ENCODE measurements around the gene RNF208.
"Not testable (repeated sequence)": the region's sequence is repeated elsewhere in the genome, so short reads cannot be mapped to it uniquely, and the experiment has no call there.

Gene RNF208, protein sequence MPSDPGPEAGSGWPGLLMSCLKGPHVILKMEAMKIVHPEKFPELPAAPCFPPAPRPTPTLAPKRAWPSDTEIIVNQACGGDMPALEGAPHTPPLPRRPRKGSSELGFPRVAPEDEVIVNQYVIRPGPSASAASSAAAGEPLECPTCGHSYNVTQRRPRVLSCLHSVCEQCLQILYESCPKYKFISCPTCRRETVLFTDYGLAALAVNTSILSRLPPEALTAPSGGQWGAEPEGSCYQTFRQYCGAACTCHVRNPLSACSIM

GRCh38 chr9:137222190-137223077 lies at the start of gene RNF208:
RNF208 (minus strand) TSS chr9:137222240; CDS start chr9:137221212, 1,028 bp downstream.
- DNase-seq (ENCODE audit: low read depth, low spot score), result no peak

DNA sequence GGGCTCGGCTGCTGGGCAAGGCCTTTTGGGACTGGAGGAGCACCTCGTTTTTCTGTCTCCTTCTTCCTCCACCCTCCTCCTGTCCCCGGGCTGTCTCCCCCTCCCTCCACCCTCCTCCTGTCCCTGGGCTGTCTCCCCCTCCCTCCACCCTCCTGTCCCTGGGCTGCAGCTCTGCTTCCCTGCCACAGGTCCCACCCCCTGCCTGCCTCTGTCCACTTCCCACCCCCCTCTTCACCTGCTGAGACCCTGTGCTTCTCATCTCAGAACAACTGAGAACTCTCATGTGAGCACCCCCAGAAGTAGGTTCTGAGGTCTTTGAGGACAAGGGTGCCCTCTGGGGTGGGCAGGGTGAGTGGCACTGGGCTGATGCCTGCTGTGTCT lies 49.6 kb upstream of the RNF208 start:
- no peak for DNase-seq (ENCODE audit: low read depth, low spot score)

DNA sequence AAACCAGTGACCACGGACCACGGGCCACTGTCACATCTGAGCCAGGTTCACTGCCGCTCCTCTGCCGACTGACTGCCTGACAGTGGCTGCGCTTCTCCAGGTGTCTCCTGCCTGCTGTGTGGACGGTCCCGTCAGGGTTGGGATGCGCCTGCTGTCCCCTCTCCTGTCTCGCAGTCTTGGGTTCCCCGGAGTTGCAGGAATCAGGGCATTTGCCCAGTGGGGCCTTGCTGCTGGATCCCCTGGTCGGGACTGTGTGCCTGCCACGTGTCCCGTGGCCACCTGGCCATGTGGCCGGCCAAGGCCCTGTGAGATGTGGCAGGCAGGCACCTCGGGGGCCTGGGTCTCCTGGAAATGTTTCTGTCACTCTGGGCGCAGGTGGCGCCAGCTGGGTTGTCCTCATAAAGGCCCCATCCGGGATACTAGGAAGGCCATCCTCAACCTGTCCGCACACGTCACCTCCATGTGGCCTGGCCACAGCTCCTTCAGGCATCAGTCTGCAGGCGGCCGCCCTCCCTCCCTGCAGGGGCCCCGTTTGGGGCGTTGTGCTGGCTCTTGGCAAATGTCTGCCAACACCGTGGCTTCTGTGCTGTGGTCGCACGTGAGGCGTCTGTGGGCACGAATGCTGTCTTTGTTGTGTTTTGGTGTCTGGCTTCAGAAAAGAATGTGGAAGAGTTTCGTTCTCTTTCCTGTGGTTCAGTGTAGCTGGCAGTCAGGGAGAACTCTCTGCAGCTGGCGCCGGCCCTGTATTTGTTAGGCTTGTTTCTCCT lies 49.1 kb upstream of the RNF208 start:
- DNase-seq (ENCODE audit: low read depth, low spot score), result no peak

GRCh38 chr9:137269231-137269772 lies 47.3 kb upstream of the RNF208 start:
- DNase-seq (ENCODE audit: low read depth, low spot score), result no peak

DNA sequence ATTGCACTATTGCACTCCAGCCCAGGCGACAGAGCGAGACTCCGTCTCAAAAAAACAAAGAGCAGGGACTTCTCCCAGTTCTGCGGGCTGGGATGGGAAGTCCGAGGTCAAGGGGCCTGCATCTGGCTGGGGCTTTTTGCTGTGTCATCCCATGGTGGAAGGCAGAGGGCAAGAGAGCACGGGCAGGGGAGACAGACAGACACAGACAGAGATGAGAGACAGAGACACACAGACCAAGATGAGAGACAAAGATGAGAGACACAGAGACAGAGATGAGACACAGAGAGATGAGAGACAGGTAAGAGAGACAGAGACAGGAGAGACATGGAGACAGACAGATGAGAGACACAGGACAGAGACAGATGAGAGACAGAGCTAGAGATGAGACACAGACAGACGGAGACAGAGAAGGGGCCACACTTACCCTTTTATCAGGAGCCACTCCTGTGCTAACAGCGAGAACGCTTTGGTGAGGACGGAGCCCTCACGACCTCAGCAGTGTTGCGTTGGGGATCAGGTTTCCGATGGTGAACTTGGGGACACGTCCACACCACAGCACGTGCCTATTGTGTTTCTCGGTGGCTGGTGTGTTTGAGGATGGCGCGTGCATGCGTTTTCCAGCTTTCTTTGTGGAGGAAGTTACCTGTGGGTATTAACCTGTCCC lies 46.6 kb upstream of the RNF208 start:
- no peak for DNase-seq (ENCODE audit: low read depth, low spot score)

DNA sequence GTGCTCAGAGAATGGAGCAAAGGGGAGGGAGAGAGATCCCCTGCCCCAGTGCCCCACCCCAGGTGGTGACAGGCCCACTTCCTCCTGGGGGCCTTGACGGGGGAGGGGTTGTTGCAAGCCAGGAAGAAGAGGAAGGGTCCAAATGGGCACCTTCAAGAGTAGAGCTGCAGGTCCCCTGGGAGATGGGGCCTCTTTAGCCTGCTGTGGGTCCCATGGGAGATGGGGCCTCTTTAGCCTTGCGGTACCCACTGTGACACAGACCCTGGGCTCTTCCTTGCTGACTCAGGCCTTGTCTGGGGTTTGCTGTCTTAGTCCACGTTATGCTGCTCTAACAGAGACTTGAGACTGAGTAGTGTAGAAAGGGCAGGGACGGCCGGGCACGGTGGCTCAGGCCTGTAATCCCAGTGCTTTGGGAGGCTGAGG lies 45.9 kb upstream of the RNF208 start:
- DNase-seq (ENCODE audit: low read depth, low spot score), result no peak

DNA sequence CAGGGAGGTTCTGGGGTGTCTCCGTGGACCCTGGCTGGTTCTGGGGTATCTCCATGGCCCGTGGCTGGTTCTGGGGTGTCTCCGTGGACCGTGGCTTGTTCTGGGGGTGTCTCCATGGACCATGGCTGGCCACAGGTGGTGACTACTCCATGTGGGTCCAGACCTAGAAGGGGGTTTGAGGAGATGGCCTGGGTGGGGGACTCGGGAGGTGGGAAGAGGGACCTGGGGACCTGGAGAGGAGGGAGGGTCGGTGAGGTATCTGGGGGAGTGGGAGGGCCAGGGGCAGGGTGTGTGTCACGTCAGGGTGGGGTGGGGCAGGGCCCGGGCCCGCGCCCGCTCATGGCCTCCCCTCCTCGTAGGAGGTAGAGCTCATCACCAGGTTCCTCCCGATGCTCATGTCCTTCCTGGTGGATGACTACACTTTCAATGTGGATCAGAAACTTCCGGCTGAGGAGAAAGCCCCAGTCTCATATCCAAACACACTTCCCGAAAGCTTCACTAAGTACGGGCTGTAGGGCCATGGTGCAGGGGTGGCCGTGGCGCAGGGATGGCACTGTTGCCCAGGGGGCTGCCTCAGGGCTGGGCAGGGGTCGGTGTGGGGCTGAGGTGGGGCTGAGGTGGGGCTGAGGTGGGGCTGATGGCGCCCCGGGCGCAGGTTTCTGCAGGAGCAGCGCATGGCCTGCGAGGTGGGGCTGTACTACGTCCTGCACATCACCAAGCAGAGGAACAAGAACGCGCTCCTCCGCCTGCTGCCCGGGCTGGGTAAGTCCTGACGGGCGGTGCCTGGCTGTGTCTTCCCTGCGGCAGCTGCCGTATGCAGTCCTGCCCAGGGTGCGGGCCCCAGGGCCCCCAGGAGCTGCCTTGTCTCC lies 44.8 kb upstream of the RNF208 start:
- DNase-seq (ENCODE audit: low read depth, low spot score), result no peak

GRCh38 chr9:137266162-137266527 lies 44.1 kb upstream of the RNF208 start:
- no peak for DNase-seq (ENCODE audit: low read depth, low spot score)

DNA sequence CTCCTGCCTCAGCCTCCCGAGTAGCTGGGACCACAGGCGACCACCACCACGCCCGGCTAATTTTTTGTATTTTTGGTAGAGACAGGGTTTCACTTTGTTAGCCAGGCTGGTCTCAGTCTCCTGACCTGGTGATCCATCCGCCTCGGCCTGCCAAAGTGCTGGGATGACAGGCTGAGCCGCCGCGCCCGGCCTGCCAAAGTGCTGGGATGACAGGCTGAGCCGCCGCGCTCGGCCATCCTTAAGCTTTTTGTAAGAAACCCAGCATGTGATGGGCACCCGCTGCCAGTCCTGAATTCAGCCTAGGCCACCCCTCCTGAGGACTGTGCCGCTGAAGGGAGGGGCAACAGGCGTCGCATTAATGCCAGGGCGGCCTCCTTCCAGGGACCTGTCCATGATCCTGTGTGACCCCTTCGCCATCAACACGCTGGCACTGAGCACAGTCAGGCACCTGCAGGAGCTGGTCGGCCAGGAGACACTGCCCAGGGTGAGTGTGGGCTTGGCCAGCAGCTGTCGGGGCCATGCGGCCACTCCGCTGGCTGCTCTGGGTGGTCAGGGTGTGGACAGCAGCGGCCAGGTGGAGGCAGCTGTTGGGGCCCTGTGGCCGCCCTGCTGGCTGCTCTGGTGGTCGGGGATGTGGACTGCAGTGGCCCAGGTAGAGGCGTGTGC lies 43.6 kb upstream of the RNF208 start:
- DNase-seq (ENCODE audit: low read depth, low spot score), result no peak

DNA sequence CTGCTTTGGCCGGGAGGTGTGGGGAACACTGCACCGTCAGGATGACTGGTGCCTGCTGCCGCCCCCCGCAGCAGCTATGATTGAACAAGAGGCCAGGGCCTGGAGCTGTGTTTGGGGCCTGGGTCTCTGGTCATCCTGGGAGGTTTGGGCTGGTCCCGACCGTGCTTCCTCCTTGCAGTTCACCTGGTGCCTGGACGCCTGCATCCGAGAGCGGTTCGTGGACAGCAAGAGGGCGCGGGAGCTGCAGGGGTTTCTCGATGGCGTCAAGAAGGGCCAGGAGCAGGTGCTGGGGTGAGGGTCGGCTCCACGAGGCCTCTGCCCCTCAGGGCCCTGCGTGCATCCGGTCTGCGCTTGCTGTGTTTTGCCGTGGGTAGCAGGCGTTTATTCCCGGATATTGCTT lies 42.0 kb upstream of the RNF208 start:
- no peak for DNase-seq (ENCODE audit: low read depth, low spot score)

- no peak for DNase-seq (ENCODE audit: low read depth, low spot score)
Observed at GRCh38 chr9:137263506-137263905, 41.5 kb upstream of the RNF208 start.

DNA sequence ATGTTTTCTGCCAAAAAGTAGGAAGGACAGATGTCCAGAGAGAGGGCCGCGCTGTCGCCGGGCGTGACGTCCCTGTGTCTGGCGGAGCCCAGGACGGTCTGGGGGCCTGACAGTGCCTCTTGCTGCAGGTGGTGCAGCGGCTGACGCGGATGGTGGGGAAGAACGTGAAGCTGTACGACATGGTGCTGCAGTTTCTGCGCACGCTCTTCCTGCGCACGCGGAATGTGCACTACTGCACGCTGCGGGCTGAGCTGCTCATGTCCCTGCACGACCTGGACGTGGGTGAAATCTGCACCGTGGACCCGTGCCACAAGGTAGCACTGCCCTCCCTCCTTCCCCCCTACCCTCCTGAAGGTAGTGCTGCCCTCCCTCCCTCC lies 40.9 kb upstream of the RNF208 start:
- no peak for DNase-seq (ENCODE audit: low read depth, low spot score)

DNA sequence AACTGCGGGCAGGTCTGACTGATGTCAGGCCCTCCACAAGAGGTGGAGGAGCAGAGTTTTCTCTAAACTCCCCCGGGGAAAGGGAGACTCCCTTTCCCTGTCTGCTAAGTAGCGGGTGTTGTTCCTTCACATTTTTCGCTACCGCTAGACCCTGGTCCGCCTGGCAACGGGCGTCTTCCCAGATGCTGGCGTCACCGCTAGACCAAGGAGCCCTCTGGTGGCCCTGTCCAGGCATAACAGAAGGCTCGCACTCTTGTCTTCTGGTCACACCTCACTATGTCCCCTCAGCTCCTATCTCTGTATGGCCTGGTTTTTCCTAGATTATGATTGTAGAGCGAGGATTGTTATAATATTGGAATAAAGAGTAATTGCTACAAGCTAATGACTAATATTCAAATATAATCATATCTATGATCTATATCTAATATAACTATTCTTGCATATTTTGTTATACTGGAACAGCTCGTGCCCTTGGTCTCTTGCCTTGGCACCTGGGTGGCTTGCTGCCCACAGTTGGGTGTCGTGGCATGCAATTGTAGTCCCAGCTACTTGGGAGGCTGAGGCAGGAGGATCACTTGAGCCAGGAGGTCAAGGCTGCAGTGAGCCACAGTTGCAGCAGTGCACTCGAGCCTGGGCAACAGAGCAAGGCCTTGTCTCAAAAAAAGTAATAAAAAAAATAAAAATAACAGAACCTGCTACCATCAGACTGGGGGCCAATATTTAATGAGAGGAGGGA lies 40.3 kb upstream of the RNF208 start:
- not testable (repeated sequence) for DNase-seq (ENCODE audit: low read depth, low spot score)

- no peak for DNase-seq (ENCODE audit: low read depth, low spot score)
Observed at GRCh38 chr9:137256856-137257255, 34.8 kb upstream of the RNF208 start.

- no peak for DNase-seq (ENCODE audit: low read depth, low spot score)
Observed at GRCh38 chr9:137256362-137256761, 34.3 kb upstream of the RNF208 start.

GRCh38 chr9:137255448-137256114 lies 33.5 kb upstream of the RNF208 start:
- no peak for DNase-seq (ENCODE audit: low read depth, low spot score)

DNA sequence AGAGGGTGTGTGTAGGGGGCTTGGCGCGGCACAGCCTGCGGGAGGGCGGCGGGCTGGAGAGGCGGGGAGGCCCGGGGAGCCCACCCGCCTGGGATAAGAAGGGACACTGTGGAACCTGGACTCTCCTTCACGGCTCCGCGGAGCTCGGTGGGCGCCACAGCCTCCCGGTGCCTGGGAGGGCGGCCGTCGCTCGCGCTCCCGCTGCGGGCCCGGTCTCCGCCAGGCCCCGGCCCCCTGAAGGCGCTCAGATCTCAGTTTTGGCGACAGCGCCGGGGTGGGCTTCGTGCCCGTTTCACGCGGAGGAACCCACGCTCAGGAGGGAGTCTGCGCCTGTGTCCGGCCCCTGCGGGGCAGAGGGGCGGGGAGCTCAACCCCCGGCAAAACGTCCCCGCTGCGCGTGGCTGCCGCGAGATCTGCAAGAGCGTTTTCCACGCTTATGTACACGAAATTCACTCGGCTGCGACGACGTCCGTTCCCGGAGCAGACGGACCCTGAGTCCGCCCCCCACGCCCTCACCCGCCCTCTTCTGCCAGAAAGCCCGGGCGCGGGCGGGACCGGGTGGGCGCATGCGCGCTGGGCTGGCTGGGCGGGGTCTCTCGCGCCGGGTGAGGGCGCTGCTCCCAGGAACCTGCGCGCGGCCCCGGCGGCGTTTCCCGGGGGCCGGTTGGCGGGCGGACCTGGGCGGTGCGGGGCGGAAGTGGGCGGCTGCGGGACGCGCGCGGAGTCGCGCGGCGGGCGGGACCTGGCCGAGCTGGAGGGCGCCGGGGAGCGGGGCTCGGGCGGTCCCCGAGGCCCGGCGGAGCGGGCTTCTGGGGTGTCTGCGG lies 32.8 kb upstream of the RNF208 start, which contains the start of gene NELFB:
TSS of gene NELFB (plus strand) at position 704 of the 824 bp plus-strand sequence.
- no peak for DNase-seq (ENCODE audit: low read depth, low spot score)

Data from iPS DF 19.7 (cell line).